Endothelial cell of umbilical vein (primary cell): Measurements from ENCODE around the gene LPP.

Experiments used
- CTCF ChIP-seq, 2 donors: IDR thresholded peaks; 1 replicate in 1 of 2; 2 replicates in 1 of 2; pipeline ENCODE4 v1.5.1; 2011; ENCODE audit warnings: low read length in 2 of 2, mild to moderate bottlenecking in 2 of 2, moderate library complexity in 2 of 2, control low read depth in 1 of 2, inconsistent platforms in 1 of 2, low read depth in 1 of 2; ENCODE audit not compliant: insufficient read depth in 1 of 2; ENCODE audit errors: extremely low read depth in 1 of 2
- EZH2 ChIP-seq: IDR thresholded peaks from 2 replicates; pipeline ENCODE4 v1.6.1; 2012; ENCODE audit warnings: borderline replicate concordance, low read depth, mild to moderate bottlenecking, moderate library complexity, low read length, inconsistent platforms; ENCODE audit not compliant: severe bottlenecking
- FOS ChIP-seq: IDR thresholded peaks from 2 replicates; pipeline ENCODE4 v1.6.1; 2011; ENCODE audit warnings: mild to moderate bottlenecking, low read length, moderate library complexity, borderline replicate concordance; ENCODE audit not compliant: insufficient read depth
- JUN ChIP-seq: IDR thresholded peaks from 2 replicates; pipeline ENCODE4 v1.6.1; 2011; ENCODE audit warnings: borderline replicate concordance, low read depth; ENCODE audit not compliant: insufficient read length, insufficient read depth
- MAX ChIP-seq: IDR thresholded peaks from 2 replicates; pipeline ENCODE4 v1.6.1; 2011; ENCODE audit not compliant: insufficient read depth, insufficient read length
- POLR2A ChIP-seq: IDR thresholded peaks from 2 replicates; pipeline ENCODE4 v1.6.1; 2012; ENCODE audit warnings: low read depth, mild to moderate bottlenecking, control low read depth, low read length
- POLR2AphosphoS5 ChIP-seq: IDR thresholded peaks from 2 replicates; pipeline ENCODE4 v1.6.1; 2012; ENCODE audit warnings: low read depth, mild to moderate bottlenecking, control low read depth, low read length, moderate library complexity; ENCODE audit not compliant: insufficient read depth

- no peak for TF ChIP-seq FOS
- no peak for TF ChIP-seq POLR2A
- no peak for TF ChIP-seq CTCF (IDR thresholded peaks at IDR 0.05; ENCODE audit: extremely low read depth in 1 of 2, insufficient read depth in 1 of 2, low read depth in 1 of 2, low read length in 2 of 2)
- no peak for TF ChIP-seq JUN
- no peak for TF ChIP-seq MAX
- TF ChIP-seq POLR2AphosphoS5 = no peak
- no peak for TF ChIP-seq EZH2
Measured at GRCh38 chr3:188305220-188305619, 151.3 kb downstream of the LPP start.
